Fibroblast of mammary gland (primary cell): ENCODE measurements around the gene HHAT.
"Not testable (repeated sequence)": the region's sequence is repeated elsewhere in the genome, so short reads cannot be mapped to it uniquely, and the experiment has no call there.

Experiments used
- DNase-seq: peaks from one replicate; pipeline ENCODE4 v3.0.0-alpha.2; 2010; ENCODE audit warnings: low read depth
- H3K4me3 ChIP-seq: 2 replicates; pipeline ENCODE4 v1.5.1; 2011; ENCODE audit warnings: low read depth, mild to moderate bottlenecking, low read length, moderate library complexity; ENCODE audit not compliant: control insufficient read depth
- CTCF ChIP-seq: conservative IDR thresholded peaks from 2 replicates; pipeline ENCODE4 v1.5.1; 2011; ENCODE audit warnings: low read depth, low read length, inconsistent platforms; ENCODE audit not compliant: control insufficient read depth, insufficient read depth

Gene HHAT

GRCh38 chr1:210402560-210402959 lies 73.9 kb downstream of the HHAT start:
- no peak for DNase-seq

DNA sequence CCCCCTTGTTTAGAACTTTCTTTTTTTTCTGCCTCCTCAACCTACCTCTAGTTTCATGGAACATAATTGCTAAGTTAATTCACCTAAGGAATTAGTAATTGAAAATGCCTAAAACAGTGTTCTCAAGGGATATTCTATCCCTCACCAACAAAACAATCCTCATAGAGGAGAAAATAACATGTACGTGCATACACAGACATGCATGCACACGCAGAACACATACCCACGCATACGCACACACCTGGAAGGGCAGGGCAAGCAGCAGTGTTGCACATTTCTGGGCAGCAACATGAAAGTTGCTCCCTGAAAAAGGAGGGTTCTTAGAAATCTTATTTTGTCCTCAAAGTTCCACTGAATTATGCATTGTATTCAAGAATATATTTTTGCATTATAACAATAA lies 76.6 kb downstream of the HHAT start:
- TF ChIP-seq CTCF = no peak
- no peak overlapping the region for H3K4me3 ChIP-seq
- no peak for DNase-seq

More at GRCh38 chr1:210402560-210402959, 73.9 kb downstream of the HHAT start:
- no peak for TF ChIP-seq CTCF
- no peak overlapping the region for H3K4me3 ChIP-seq

DNA sequence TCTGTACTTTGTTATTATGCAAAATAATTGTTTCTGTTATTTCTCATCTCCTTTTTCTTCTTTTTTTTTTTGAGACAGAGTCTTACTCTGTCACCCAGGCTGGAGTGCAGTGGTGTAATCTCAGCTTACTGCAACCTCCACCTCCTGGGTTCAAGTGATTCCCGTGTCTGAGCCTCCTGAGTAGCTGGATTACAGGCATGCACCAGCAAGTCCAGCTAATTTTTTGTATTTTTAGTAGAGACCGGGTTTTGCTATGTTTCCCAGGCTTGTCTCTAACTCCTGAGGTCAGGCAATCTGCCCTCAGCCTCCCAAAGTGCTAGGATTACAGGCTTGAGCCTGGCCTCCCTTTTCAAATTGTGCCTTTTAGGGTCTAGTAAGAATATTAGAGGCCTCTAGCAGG lies 77.6 kb downstream of the HHAT start:
- H3K4me3 ChIP-seq, DNase-seq: not testable (repeated sequence)

DNA sequence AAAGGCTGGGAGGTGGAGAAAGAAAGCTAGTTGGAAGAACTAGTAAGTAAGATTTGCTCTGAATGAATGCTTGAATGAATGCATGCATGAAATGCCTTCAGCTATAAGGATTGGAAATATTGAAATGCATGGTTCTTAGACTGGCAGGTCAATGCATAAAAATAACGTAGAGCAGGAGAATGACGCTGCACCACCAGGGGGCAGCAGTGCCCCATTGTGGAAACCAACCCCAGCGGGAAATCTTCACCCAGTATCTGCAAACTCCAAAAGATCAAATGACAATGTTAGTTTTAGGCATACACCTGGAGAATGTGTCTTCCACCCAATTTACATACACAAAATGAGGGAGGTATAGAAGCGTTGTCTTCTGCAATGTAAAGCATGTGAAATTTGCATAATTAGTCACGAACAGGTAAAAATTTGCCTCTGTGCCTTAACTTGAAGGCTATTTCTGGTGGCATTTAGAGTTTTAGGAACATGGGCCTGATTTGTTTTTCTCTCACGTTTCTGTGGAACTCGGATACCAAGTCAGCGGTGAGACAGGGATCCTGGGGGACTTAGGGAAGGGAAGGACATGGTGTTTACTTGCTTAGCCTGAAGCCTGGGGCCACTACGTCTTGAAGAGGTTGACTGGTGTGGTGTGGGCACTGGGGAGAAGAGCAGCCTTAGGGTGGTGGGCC lies 78.6 kb downstream of the HHAT start:
- peak; percentile 49 for DNase-seq
- no peak overlapping the region for H3K4me3 ChIP-seq
- TF ChIP-seq CTCF = peak; percentile 95

DNA sequence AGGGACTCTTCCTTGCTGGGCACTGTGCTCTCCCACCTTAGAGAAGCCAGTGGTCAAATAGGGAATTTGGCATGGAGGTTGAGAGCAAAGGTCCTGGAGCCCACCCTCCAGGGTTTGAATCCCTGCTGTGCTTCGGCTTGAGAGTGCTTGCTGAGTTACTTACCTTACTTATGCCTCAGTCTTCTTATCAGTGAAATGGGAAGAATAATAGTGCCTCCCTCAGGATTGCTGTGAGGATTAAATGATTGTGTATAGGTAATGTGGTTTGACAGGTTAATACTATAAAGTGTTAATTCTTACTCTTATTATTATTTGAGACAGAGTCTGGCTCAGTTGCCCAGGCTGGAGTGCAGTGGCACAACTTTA lies 79.2 kb downstream of the HHAT start:
- DNase-seq = no peak
- TF ChIP-seq CTCF = no peak
- no peak overlapping the region for H3K4me3 ChIP-seq

DNA sequence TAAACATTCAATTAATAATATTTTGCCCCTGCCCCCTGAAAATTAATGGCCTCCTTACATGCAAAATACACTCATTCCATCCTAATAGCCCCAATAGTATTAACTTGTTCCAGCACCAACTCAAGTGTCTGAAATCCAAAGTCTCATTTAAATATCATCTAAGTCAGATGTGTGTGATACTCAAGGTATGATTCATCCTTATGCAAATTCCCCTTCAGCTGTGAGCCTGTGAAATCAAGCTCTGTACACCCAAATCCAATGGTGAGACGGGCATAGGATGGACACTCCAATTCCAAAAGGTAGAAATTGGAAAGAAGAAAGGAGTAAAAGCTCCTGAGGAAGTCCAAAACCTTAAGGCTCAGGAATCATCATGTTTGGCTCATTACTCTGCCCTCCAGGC lies 83.5 kb downstream of the HHAT start:
- H3K4me3 ChIP-seq = no peak overlapping the region
- no peak for DNase-seq
- TF ChIP-seq CTCF = no peak

DNA sequence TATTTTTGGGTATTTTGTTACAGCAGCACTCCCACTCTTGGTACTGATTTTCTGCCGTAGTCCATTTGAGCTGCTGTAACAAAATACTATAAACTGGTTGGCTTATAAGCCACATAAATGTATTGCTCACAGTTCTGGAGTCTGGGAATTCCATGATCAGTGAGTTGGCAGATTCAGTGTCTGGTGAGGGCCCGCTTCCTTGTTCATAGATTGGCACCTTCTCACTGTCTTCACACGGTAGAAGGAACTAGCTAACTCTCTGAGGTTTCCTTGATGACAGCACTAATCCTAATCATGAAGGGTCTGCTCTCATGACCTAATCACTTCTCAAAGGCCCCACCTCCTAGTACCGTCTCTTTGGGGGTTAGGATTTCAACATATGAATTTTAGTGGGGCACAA lies 85.2 kb downstream of the HHAT start:
- TF ChIP-seq CTCF = no peak
- no peak overlapping the region for H3K4me3 ChIP-seq
- DNase-seq = no peak
